Esophagus muscularis mucosa (tissue), 4 donors: ENCODE results near the gene USP12. TPM values are rescaled to one million over a fixed set of nuclear protein-coding genes. Genes with fewer than 3 reads are reported as not detected.

Experiments
- DNase-seq: peaks from one replicate; pipeline ENCODE4 v3.0.0-alpha.2; 2017; ENCODE audit errors: extremely low spot score
- H3K27ac ChIP-seq, 4 donors: fragments of 200-600 bp; sonication (generic); replicated peaks in 1 of 4; 1 replicate in 3 of 4; 2 replicates in 1 of 4; pipeline ENCODE4 v1.5.1; 2016 to 2019; ENCODE audit warnings: mild to moderate bottlenecking in 1 of 4
- H3K27me3 ChIP-seq, 4 donors: fragments of 200-600 bp; sonication (generic); one replicate each; pipeline versions ENCODE4 v1.5.1 to v1.6.0; 2016 to 2019
- H3K36me3 ChIP-seq, 4 donors: fragments of 200-600 bp; sonication (generic); one replicate each; pipeline ENCODE4 v1.5.1; 2016 to 2019
- H3K4me1 ChIP-seq, 4 donors: fragments of 200-600 bp; sonication (generic); one replicate each; pipeline ENCODE4 v1.5.1; 2016 to 2019
- H3K4me3 ChIP-seq, 4 donors: fragments of 200-600 bp; sonication (generic); 1 replicate in 2 of 4; 2 replicates in 2 of 4; pipeline ENCODE4 v1.5.1; 2016 to 2019; ENCODE audit warnings: mild to moderate bottlenecking in 4 of 4, moderate library complexity in 1 of 4
- H3K9me3 ChIP-seq, 4 donors: fragments of 200-600 bp; sonication (generic); 1 replicate in 3 of 4; 2 replicates in 1 of 4; pipeline ENCODE4 v1.5.1; 2016 to 2019
- EP300 ChIP-seq: sonication (generic); formaldehyde crosslinking; IDR thresholded peaks from one replicate; pipeline ENCODE4 v1.6.1; 2017; ENCODE audit warnings: antibody characterized with exemption
- POLR2A ChIP-seq: fragments of 450-650 bp; IDR thresholded peaks from one replicate; pipeline ENCODE4 v1.6.1; 2017; ENCODE audit warnings: antibody characterized with exemption, moderate library complexity, mild to moderate bottlenecking, low read depth
- POLR2AphosphoS5 ChIP-seq, 2 donors: sonication (generic); formaldehyde crosslinking; IDR thresholded peaks; one replicate each; pipeline ENCODE4 v1.6.1; 2017; ENCODE audit warnings: antibody characterized with exemption in 2 of 2
- WGBS: methylation state at CpG from one replicate; pipeline ENCODE4 v1.1.5; 2018; 5-methylcytosine and 5-hydroxymethylcytosine counted together
- intact Hi-C: fragments of 100-400 bp; cut with DNase I; formaldehyde crosslinking; loops from one replicate; pipeline ENCODE4 v1.15.1; 2023
- total RNA-seq, 4 donors: library from RNA; depleted of rRNA; stranded (reverse); fragments of >200 nt; gene quantifications; one replicate each; pipeline versions ENCODE4 v1.1.0 to v1.2.1, GENCODE V29; 2016
- TF ChIP-seq, protein P1 (sequence below), 3 experiments: fragments of 200-600 bp in 2 of 3; fragments of 450-650 bp in 1 of 3; sonication (generic) in 2 of 3; IDR thresholded peaks; one replicate each; pipeline ENCODE4 v1.5.1; 2017 to 2019; ENCODE audit warnings: antibody characterized with exemption in 3 of 3, mild to moderate bottlenecking in 2 of 3, moderate library complexity in 1 of 3

USP12 gene
- total RNA-seq, 4 donors from 2014 or later = 55.6 to 107 (median 87.3) TPM

- H3K9me3 ChIP-seq = no peaks in the 10 kb centered on the region
- H3K4me1 ChIP-seq = peaks cover 28 to 66% (median 63%) of the 10 kb centered on the region in 4 donors
- H3K27ac ChIP-seq = peak overlapping the region in 1 of 4 donors; percentile 10
- no peaks in the 10 kb centered on the region for H3K27me3 ChIP-seq
- intact Hi-C loops = no loop called here
- WGBS = 69% methylated on average over 5 of the region's 5 CpGs
- no peak overlapping the region for H3K4me3 ChIP-seq
- H3K36me3 ChIP-seq = peaks cover 0 to 16% (median 2%) of the 10 kb centered on the region in 4 donors
- TF ChIP-seq POLR2AphosphoS5 (IDR thresholded peaks at IDR 0.05) = no peak
- TF ChIP-seq, protein P1, sequence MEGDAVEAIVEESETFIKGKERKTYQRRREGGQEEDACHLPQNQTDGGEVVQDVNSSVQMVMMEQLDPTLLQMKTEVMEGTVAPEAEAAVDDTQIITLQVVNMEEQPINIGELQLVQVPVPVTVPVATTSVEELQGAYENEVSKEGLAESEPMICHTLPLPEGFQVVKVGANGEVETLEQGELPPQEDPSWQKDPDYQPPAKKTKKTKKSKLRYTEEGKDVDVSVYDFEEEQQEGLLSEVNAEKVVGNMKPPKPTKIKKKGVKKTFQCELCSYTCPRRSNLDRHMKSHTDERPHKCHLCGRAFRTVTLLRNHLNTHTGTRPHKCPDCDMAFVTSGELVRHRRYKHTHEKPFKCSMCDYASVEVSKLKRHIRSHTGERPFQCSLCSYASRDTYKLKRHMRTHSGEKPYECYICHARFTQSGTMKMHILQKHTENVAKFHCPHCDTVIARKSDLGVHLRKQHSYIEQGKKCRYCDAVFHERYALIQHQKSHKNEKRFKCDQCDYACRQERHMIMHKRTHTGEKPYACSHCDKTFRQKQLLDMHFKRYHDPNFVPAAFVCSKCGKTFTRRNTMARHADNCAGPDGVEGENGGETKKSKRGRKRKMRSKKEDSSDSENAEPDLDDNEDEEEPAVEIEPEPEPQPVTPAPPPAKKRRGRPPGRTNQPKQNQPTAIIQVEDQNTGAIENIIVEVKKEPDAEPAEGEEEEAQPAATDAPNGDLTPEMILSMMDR (IDR thresholded peaks at IDR 0.05) = no peak
- no peak for TF ChIP-seq EP300
- TF ChIP-seq POLR2A = no peak
- no peak for DNase-seq
Measured at GRCh38 chr13:27117952-27118351, 53.7 kb downstream of the USP12 start.

- H3K27me3 ChIP-seq = no peaks in the 10 kb centered on the region
- H3K9me3 ChIP-seq = no peaks in the 10 kb centered on the region
- TF ChIP-seq, protein P1 (IDR thresholded peaks at IDR 0.05) = no peak
- TF ChIP-seq EP300 = no peak
- TF ChIP-seq POLR2A = no peak
- TF ChIP-seq POLR2AphosphoS5 (IDR thresholded peaks at IDR 0.05) = no peak
- DNase-seq = no peak
- intact Hi-C loops = no loop called here
- H3K4me3 ChIP-seq = no peak overlapping the region
- WGBS = 27% methylated on average over 1 of the region's 1 CpG
- peak overlapping the region in 2 of 4 donors; percentile 8 to 10 for H3K27ac ChIP-seq
- peaks cover 28 to 70% (median 65%) of the 10 kb centered on the region in 4 donors for H3K4me1 ChIP-seq
- peaks cover 0 to 16% (median 2%) of the 10 kb centered on the region in 4 donors for H3K36me3 ChIP-seq
Measured at GRCh38 chr13:27117158-27117557, 54.5 kb downstream of the USP12 start.

DNA sequence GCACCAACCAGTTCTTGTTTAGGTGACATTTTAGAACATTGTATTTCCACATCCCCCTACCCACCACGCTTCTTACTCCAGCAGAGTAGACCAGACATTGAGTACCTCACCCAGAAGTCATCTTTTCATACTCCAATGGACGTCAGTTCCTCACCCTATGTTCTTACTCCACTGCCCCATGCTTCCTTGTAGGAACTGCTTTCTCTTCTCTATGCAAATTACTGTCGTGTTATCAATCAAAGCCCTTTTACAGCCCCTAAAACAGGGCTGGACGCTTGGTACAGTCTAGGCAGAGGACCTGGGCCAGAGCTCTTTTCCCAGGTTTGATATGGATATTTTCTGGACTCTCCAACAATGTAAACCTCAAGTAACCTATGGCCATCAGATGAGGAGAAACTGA is 58.2 kb downstream of the USP12 start:
- no peak for DNase-seq
- H3K4me1 ChIP-seq = peaks cover 8 to 50% (median 36%) of the 10 kb centered on the region in 4 donors
- 88% methylated on average over 4 of the region's 4 CpGs for WGBS
- H3K9me3 ChIP-seq = no peaks in the 10 kb centered on the region
- peaks cover 0 to 16% (median 2%) of the 10 kb centered on the region in 4 donors for H3K36me3 ChIP-seq
- intact Hi-C loops = no loop called here
- H3K27me3 ChIP-seq = no peaks in the 10 kb centered on the region
- TF ChIP-seq, protein P1 (IDR thresholded peaks at IDR 0.05) = no peak
- TF ChIP-seq POLR2AphosphoS5 (IDR thresholded peaks at IDR 0.05) = no peak
- TF ChIP-seq POLR2A = no peak
- no peak for TF ChIP-seq EP300
- no peak overlapping the region for H3K4me3 ChIP-seq
- H3K27ac ChIP-seq = no peak overlapping the region

- Histone ChIP-seq H3K36me3 (peaks cover 0 to 16% (median 2%) of the 10 kb centered on the region in 4 donors), H3K4me3 (no peak overlapping the region), H3K9me3 (no peaks in the 10 kb centered on the region), H3K4me1 (peaks cover under 1 to 36% (median 22%) of the 10 kb centered on the region in 4 donors), H3K27ac (no peak overlapping the region), H3K27me3 (no peaks in the 10 kb centered on the region)
- DNase-seq = no peak
- intact Hi-C loops = no loop called here
- TF ChIP-seq, protein P1 (IDR thresholded peaks at IDR 0.05) = no peak
- no peak for TF ChIP-seq EP300
- TF ChIP-seq POLR2A = no peak
- no peak for TF ChIP-seq POLR2AphosphoS5 (IDR thresholded peaks at IDR 0.05)
Measured at GRCh38 chr13:27112006-27112405, 59.6 kb downstream of the USP12 start.
